ENCODE measurements around the gene CREB5. TPM values are rescaled to one million over a fixed set of nuclear protein-coding genes. Genes with fewer than 3 reads are reported as not detected.

CREB5 gene
- polyA plus RNA-seq, 1 donor = 12.9 TPM

DNA sequence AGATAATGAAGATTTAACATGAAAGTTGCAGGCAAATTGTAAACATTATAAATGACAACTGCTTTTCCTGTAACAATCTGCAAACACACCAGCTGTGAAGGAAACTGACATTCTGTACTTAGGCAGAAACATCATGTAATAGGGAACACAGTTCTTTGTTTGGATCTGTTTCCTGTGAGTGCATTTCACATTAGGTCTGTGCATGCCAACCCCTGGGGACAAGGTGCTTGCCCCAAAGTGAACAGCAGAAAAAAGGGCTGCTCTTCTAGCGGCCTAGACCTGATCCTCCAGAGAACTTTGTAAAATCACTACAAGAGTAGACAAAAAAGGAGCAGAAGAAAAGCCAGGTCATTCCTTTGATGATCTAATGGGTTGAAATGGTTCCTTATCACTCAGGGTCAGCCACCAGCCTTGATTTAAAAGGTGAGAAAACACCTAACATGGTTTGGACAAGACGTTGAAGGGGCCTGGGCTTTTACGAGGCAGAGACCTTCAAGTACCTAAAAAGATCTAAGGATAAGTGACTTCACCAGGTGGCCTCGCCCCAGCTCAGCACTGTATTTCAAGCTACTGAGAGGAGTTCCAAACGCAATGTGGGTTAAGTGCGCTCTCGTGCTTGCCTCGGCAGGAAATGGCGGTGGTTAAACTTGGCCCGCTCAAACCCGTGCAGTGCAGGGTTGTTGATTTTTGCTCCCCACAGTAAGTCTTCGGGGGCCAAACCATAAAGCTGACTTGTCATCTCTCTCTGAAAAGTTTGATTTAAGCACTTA, 249.7 kb downstream of the CREB5 start:
- WGBS (ENCODE audit: insufficient coverage, low lambda C conversion rate) = no CpG with 5 or more reads among the region's 12 CpGs
- peaks cover 11% of the 10 kb centered on the region for H3K9me3 ChIP-seq (ENCODE audit: control insufficient read depth, low read depth, low read length)
- peaks cover 8% of the 10 kb centered on the region for H3K27me3 ChIP-seq (ENCODE audit: control insufficient read depth, insufficient read depth, low read length)
- H3K4me3 ChIP-seq (ENCODE audit: low read length) = no peak overlapping the region
- H3K36me3 ChIP-seq (ENCODE audit: control insufficient read depth, insufficient read depth, low read length) = no peaks in the 10 kb centered on the region
- H3K4me1 ChIP-seq (ENCODE audit: control insufficient read depth, insufficient read depth, low read length) = no peaks in the 10 kb centered on the region
- no peak for DNase-seq
- H3K27ac ChIP-seq (ENCODE audit: low read length) = no peak overlapping the region

DNA sequence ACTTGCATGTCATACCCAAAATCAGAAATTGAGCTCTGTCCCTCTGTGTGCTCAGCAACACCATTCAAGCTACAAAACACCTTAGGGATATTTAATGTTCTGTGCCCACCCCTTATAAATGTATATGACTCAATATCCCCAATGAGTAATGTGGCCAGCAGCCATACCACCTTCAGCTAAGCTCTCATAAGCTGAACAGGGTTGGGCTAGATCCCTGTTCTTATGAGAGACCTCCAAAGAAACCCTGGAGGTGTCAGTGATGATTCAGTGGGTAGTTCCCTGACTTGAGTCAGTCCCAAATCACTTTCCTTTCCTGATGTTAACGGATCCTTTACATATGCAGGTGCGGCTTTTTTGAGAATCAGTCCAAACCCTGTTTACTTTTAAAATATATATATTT, 253.8 kb downstream of the CREB5 start:
- Histone ChIP-seq H3K27ac (ENCODE audit: low read length) (no peak overlapping the region), H3K36me3 (ENCODE audit: control insufficient read depth, insufficient read depth, low read length) (no peaks in the 10 kb centered on the region), H3K4me3 (ENCODE audit: low read length) (no peak overlapping the region), H3K9me3 (ENCODE audit: control insufficient read depth, low read depth, low read length) (no peaks in the 10 kb centered on the region), H3K4me1 (ENCODE audit: control insufficient read depth, insufficient read depth, low read length) (no peaks in the 10 kb centered on the region), H3K27me3 (ENCODE audit: control insufficient read depth, insufficient read depth, low read length) (peaks cover 6% of the 10 kb centered on the region)
- no CpG with 5 or more reads among the region's 2 CpGs for WGBS (ENCODE audit: insufficient coverage, low lambda C conversion rate)
- no peak for DNase-seq

DNA sequence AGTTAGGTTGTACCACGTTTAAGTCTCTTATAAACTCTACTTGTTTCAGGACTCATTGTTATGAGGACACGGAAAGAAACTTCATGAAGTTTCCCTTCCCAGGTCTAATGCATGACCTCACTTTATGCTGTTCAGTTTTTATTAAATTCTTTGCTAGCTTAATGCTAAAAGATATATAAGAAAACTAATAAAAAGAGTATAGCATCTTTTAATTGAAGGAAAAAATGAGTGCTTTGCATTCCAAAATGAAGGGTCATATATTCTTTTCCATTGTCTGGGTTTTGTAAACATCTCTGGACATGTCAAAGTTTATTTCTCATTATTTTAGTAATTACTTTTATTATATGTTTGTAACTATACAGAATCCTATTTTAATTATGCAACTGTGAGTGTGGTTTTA, 255.8 kb downstream of the CREB5 start:
- Histone ChIP-seq H3K4me1 (ENCODE audit: control insufficient read depth, insufficient read depth, low read length) (no peaks in the 10 kb centered on the region), H3K4me3 (ENCODE audit: low read length) (no peak overlapping the region), H3K9me3 (ENCODE audit: control insufficient read depth, low read depth, low read length) (no peaks in the 10 kb centered on the region), H3K36me3 (ENCODE audit: control insufficient read depth, insufficient read depth, low read length) (no peaks in the 10 kb centered on the region), H3K27me3 (ENCODE audit: control insufficient read depth, insufficient read depth, low read length) (peaks cover 6% of the 10 kb centered on the region), H3K27ac (ENCODE audit: low read length) (no peak overlapping the region)
- 100% methylated on average over 1 of the region's 2 CpGs for WGBS (ENCODE audit: insufficient coverage, low lambda C conversion rate)
- DNase-seq = no peak

DNA sequence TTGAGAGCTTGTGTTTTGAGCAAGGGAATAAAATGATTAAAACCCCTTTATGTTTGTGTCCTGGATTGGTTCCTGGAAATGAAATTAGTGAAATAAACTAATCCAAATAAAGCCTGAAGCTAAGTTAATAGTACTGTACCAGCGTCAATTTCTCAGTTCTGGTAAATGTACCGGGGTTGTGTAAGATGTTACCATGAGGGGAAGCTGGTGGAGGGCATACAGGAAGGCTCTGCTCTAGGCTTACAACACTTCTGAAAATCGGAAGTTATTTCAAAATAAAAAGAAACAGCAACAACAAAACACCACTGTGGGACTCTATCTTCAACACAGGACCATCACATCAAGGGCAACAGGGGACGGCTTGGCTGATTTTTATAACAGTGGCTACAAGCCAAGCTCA, 257.0 kb downstream of the CREB5 start:
- no peak overlapping the region for H3K4me3 ChIP-seq (ENCODE audit: low read length)
- DNase-seq = no peak
- no peaks in the 10 kb centered on the region for H3K9me3 ChIP-seq (ENCODE audit: control insufficient read depth, low read depth, low read length)
- WGBS (ENCODE audit: insufficient coverage, low lambda C conversion rate) = no CpG with 5 or more reads among the region's 4 CpGs
- H3K4me1 ChIP-seq (ENCODE audit: control insufficient read depth, insufficient read depth, low read length) = peaks cover 3% of the 10 kb centered on the region
- peaks cover 3% of the 10 kb centered on the region for H3K27me3 ChIP-seq (ENCODE audit: control insufficient read depth, insufficient read depth, low read length)
- H3K36me3 ChIP-seq (ENCODE audit: control insufficient read depth, insufficient read depth, low read length) = no peaks in the 10 kb centered on the region
- no peak overlapping the region for H3K27ac ChIP-seq (ENCODE audit: low read length)

DNA sequence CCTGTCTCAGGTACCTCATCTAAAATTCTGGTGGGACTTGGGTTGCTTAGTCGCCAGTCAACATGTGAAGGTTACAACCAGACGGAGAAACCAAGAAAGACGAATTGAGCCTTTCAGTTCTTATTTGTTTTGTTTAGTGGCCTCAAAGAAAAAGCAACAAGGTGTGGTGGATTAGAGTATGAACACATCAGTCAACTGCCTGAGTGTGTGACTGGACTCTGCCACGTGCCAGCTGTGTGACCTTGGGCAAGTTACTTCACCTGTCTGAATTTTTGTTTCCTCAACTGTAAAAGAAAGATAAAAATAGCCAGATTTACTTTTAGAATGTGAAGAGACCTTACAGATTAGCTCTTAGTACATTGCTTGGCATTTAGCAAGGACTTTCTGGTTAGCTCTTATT, 259.2 kb downstream of the CREB5 start:
- DNase-seq = no peak
- Histone ChIP-seq H3K4me3 (ENCODE audit: low read length) (no peak overlapping the region), H3K27me3 (ENCODE audit: control insufficient read depth, insufficient read depth, low read length) (no peaks in the 10 kb centered on the region), H3K9me3 (ENCODE audit: control insufficient read depth, low read depth, low read length) (no peaks in the 10 kb centered on the region), H3K27ac (ENCODE audit: low read length) (no peak overlapping the region), H3K36me3 (ENCODE audit: control insufficient read depth, insufficient read depth, low read length) (no peaks in the 10 kb centered on the region), H3K4me1 (ENCODE audit: control insufficient read depth, insufficient read depth, low read length) (peaks cover 3% of the 10 kb centered on the region)
- WGBS (ENCODE audit: insufficient coverage, low lambda C conversion rate) = 81% methylated on average over 3 of the region's 4 CpGs

DNA sequence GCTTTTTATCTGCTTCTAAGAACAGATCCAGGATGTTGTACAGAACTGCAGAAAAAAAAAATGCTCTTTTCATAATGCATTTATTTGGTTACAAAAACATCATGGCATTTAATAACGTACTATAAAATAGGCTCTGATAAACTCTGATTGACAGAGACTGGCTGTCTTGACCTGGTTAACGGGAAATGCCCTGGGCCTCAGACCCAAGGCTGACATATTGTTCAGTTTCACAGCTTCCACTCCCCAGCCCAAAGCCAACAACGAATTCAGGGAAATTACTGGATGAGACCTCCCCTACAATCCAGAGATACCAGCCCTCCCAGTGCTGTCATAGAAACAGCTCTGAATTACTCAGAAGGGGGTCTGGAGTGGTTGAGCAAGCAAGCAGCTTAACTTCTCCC, 260.1 kb downstream of the CREB5 start:
- 40% methylated on average over 1 of the region's 3 CpGs for WGBS (ENCODE audit: insufficient coverage, low lambda C conversion rate)
- no peak for DNase-seq
- H3K4me3 ChIP-seq (ENCODE audit: low read length) = no peak overlapping the region
- H3K9me3 ChIP-seq (ENCODE audit: control insufficient read depth, low read depth, low read length) = no peaks in the 10 kb centered on the region
- H3K36me3 ChIP-seq (ENCODE audit: control insufficient read depth, insufficient read depth, low read length) = no peaks in the 10 kb centered on the region
- no peak overlapping the region for H3K27ac ChIP-seq (ENCODE audit: low read length)
- no peaks in the 10 kb centered on the region for H3K27me3 ChIP-seq (ENCODE audit: control insufficient read depth, insufficient read depth, low read length)
- H3K4me1 ChIP-seq (ENCODE audit: control insufficient read depth, insufficient read depth, low read length) = peaks cover 3% of the 10 kb centered on the region

DNA sequence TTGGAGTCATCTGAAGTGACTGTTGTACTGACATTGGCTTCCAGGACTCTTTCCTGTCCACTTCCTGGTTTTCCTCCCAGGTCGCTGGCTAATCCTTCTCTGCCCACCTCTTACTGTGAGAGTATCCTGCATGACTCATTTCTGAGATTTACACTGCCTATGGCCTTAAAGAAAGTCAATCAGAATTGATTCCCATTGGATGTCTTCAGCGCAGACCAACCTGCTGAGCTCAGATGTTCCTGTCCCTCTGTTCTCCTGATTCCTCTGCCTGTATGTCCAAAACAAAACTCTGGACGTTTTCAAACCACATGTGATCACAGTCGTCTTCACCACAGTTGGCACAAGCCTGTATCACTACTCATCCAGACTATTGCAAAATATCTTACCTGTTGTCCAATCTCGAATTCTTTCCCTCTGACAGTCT, 262.1 kb downstream of the CREB5 start:
- peak overlapping the region; percentile 34 for H3K27ac ChIP-seq (ENCODE audit: low read length)
- H3K4me3 ChIP-seq (ENCODE audit: low read length) = no peak overlapping the region
- no peaks in the 10 kb centered on the region for H3K36me3 ChIP-seq (ENCODE audit: control insufficient read depth, insufficient read depth, low read length)
- H3K9me3 ChIP-seq (ENCODE audit: control insufficient read depth, low read depth, low read length) = no peaks in the 10 kb centered on the region
- peaks cover 3% of the 10 kb centered on the region for H3K4me1 ChIP-seq (ENCODE audit: control insufficient read depth, insufficient read depth, low read length)
- no peaks in the 10 kb centered on the region for H3K27me3 ChIP-seq (ENCODE audit: control insufficient read depth, insufficient read depth, low read length)
- peak; percentile 67 to 88 for DNase-seq
- WGBS (ENCODE audit: insufficient coverage, low lambda C conversion rate) = 30% methylated on average over 2 of the region's 5 CpGs

DNA sequence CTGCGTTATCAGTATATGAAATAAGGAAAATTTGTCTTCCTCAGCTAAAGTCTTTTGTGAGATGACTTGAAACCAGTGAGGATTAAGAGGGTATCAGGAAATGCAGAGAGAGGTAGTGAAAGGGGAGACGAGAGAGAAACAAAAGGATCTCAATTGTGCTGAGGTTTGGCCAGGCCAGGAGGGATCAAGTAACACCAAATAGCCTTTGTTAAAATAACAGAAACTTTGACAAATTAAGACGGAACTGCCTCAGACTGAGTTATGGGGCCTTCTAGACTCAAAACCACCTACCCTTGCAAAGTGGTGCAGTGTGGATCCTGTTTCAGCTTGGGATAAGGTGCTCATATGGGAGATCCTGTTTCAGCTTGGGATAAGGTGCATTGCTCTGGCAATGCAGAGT, 263.1 kb downstream of the CREB5 start:
- H3K4me1 ChIP-seq (ENCODE audit: control insufficient read depth, insufficient read depth, low read length) = peaks cover 3% of the 10 kb centered on the region
- H3K36me3 ChIP-seq (ENCODE audit: control insufficient read depth, insufficient read depth, low read length) = no peaks in the 10 kb centered on the region
- no peak overlapping the region for H3K27ac ChIP-seq (ENCODE audit: low read length)
- H3K27me3 ChIP-seq (ENCODE audit: control insufficient read depth, insufficient read depth, low read length) = no peaks in the 10 kb centered on the region
- no peaks in the 10 kb centered on the region for H3K9me3 ChIP-seq (ENCODE audit: control insufficient read depth, low read depth, low read length)
- no peak overlapping the region for H3K4me3 ChIP-seq (ENCODE audit: low read length)
- 100% methylated on average over 2 of the region's 3 CpGs for WGBS (ENCODE audit: insufficient coverage, low lambda C conversion rate)
- no peak for DNase-seq

DNA sequence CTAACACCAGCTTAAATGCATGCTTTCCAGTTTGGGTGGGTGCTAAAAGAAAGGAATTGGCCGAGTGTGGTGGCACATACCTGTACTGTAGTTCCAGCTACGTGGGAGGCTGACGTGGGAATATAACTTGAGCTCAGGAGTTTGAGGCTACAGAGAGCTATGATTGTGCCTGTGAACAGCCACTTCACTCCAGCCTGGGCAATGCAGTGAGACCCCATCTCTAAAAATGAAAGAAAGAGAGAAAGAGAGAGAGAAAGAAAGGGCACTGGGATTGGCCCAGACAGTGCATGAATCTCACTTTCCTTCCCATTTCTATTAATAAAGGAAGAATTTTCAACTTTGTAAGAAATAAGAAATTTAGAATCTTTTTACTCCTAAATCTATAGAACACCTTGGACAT, 265.4 kb downstream of the CREB5 start:
- WGBS (ENCODE audit: insufficient coverage, low lambda C conversion rate) = no CpG with 5 or more reads among the region's 3 CpGs
- no peaks in the 10 kb centered on the region for H3K36me3 ChIP-seq (ENCODE audit: control insufficient read depth, insufficient read depth, low read length)
- no peaks in the 10 kb centered on the region for H3K9me3 ChIP-seq (ENCODE audit: control insufficient read depth, low read depth, low read length)
- no peak overlapping the region for H3K27ac ChIP-seq (ENCODE audit: low read length)
- H3K27me3 ChIP-seq (ENCODE audit: control insufficient read depth, insufficient read depth, low read length) = no peaks in the 10 kb centered on the region
- no peak overlapping the region for H3K4me3 ChIP-seq (ENCODE audit: low read length)
- peaks cover 3% of the 10 kb centered on the region for H3K4me1 ChIP-seq (ENCODE audit: control insufficient read depth, insufficient read depth, low read length)
- no peak for DNase-seq

DNA sequence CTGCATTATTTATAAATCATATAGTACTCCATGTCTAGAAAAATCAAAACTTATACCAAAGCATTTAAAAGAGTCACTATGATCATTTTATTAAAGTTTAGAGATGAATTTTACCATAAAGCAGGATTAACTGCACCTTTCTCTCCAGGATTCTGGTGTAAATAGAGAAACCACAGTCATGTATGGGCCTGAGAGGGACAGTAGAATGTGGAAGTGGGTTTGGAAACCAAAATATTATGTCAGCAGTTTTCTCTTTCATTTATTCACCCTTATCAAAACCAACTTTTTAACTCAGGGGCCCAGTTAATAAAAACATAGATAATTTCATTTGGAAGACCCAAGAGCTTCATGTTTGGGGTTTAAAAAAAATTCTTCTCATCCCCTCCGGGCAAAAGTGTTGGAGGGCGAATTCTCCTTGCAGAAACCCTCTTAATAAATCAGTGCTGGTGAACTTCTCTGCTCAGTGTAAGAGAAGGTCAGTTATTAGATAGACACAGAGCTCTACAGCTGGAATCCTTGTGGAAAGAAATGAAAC, 266.2 kb downstream of the CREB5 start:
- Histone ChIP-seq H3K36me3 (ENCODE audit: control insufficient read depth, insufficient read depth, low read length) (no peaks in the 10 kb centered on the region), H3K27me3 (ENCODE audit: control insufficient read depth, insufficient read depth, low read length) (peaks cover 3% of the 10 kb centered on the region), H3K9me3 (ENCODE audit: control insufficient read depth, low read depth, low read length) (no peaks in the 10 kb centered on the region), H3K4me1 (ENCODE audit: control insufficient read depth, insufficient read depth, low read length) (peaks cover 3% of the 10 kb centered on the region), H3K27ac (ENCODE audit: low read length) (no peak overlapping the region), H3K4me3 (ENCODE audit: low read length) (no peak overlapping the region)
- no CpG with 5 or more reads among the region's 2 CpGs for WGBS (ENCODE audit: insufficient coverage, low lambda C conversion rate)
- no peak for DNase-seq

Measured in large intestine (tissue), 3 donors.